Breast epithelium (tissue), 3 donors: ENCODE results near the gene LIMS1.

ENCODE experiments used
- POLR2AphosphoS5 ChIP-seq, 3 donors: sonication (generic); formaldehyde crosslinking; IDR thresholded peaks; one replicate each; pipeline ENCODE4 v1.6.1; 2017; ENCODE audit warnings: antibody characterized with exemption in 3 of 3
- TF ChIP-seq, protein P1 (sequence below), 3 donors: fragments of 450-650 bp; IDR thresholded peaks; one replicate each; pipeline ENCODE4 v1.5.1; 2016 to 2017; ENCODE audit warnings: antibody characterized with exemption in 3 of 3, mild to moderate bottlenecking in 3 of 3, moderate library complexity in 3 of 3

- TF ChIP-seq, protein P1, sequence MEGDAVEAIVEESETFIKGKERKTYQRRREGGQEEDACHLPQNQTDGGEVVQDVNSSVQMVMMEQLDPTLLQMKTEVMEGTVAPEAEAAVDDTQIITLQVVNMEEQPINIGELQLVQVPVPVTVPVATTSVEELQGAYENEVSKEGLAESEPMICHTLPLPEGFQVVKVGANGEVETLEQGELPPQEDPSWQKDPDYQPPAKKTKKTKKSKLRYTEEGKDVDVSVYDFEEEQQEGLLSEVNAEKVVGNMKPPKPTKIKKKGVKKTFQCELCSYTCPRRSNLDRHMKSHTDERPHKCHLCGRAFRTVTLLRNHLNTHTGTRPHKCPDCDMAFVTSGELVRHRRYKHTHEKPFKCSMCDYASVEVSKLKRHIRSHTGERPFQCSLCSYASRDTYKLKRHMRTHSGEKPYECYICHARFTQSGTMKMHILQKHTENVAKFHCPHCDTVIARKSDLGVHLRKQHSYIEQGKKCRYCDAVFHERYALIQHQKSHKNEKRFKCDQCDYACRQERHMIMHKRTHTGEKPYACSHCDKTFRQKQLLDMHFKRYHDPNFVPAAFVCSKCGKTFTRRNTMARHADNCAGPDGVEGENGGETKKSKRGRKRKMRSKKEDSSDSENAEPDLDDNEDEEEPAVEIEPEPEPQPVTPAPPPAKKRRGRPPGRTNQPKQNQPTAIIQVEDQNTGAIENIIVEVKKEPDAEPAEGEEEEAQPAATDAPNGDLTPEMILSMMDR (IDR thresholded peaks at IDR 0.05), result no peak
- no peak for TF ChIP-seq POLR2AphosphoS5 (IDR thresholded peaks at IDR 0.05)
These were observed 55.5 kb downstream of the LIMS1 start for GRCh38 chr2:108589781-108590180.
